GM12865 (cell line): ENCODE data around the gene AGPAT3.

ENCODE experiments used
- DNase-seq: peaks from one replicate; pipeline ENCODE4 v3.0.0; 2010; ENCODE audit warnings: low read depth
- H3K4me3 ChIP-seq: 2 replicates; pipeline ENCODE4 v1.5.1; 2011; ENCODE audit warnings: mild to moderate bottlenecking, low read depth, low read length, control low read depth
- TF ChIP-seq, protein P1 (sequence below): IDR thresholded peaks from 2 replicates; pipeline ENCODE4 v1.5.1; 2011; ENCODE audit warnings: low read length, control low read depth, low read depth, inconsistent platforms; ENCODE audit not compliant: insufficient read depth; ENCODE audit errors: missing control alignments

Gene AGPAT3

DNA sequence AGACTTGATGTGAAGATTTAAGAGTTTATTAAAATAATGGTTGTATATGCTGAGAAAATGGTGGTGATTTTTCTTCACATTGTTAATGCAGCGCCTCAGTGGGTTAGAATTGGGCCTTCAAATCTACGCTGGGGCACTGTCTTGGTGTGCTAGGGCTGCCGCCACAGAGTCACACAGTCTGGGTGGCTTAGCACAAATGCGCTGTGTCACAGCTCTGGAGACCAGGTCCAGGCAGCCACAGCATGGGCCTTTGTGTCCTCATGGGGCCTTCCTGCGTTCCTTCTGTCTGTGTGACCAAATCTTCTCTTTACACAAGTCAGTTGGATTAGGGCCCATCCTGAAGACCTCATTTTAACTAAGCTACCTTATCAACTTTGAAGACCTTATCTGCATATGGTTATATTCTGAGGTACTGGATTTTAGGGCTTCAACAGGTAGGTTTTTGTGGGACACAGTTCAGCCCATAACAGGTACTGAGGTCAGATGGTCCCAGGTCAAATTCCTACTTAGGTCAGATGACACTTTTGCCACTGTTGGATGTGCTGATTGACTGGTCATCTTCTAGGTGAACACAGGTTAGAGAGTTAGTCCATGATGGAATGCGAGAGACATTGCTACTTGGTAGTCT, 164.6 kb downstream of the AGPAT3 start:
- TF ChIP-seq, protein P1, sequence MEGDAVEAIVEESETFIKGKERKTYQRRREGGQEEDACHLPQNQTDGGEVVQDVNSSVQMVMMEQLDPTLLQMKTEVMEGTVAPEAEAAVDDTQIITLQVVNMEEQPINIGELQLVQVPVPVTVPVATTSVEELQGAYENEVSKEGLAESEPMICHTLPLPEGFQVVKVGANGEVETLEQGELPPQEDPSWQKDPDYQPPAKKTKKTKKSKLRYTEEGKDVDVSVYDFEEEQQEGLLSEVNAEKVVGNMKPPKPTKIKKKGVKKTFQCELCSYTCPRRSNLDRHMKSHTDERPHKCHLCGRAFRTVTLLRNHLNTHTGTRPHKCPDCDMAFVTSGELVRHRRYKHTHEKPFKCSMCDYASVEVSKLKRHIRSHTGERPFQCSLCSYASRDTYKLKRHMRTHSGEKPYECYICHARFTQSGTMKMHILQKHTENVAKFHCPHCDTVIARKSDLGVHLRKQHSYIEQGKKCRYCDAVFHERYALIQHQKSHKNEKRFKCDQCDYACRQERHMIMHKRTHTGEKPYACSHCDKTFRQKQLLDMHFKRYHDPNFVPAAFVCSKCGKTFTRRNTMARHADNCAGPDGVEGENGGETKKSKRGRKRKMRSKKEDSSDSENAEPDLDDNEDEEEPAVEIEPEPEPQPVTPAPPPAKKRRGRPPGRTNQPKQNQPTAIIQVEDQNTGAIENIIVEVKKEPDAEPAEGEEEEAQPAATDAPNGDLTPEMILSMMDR: no peak
- no peak overlapping the region for H3K4me3 ChIP-seq
- no peak for DNase-seq

DNA sequence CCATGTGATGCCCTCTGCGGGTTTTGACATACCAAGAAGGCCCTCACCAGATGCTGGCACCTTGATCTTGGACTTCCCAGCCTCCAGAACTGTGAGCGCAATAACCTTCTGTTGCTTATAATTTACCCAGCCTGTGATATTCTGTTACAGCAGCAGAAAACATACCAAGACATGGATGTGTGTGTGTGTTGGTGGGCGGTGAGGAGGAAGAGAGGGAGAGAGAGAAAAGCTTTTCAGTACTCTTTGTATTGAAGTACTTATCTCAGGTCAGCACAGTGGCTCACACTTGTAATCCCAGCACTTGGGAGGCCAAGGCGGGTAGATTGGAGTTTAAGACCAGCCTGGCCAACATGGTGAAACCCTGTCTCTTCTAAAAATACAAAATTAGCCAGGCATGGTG, 170.2 kb downstream of the AGPAT3 start:
- H3K4me3 ChIP-seq: no peak overlapping the region
- no peak for DNase-seq
- TF ChIP-seq, protein P1: no peak
